LHCN-M2 (cell line): ENCODE results near the gene ARRB1. TPM values are rescaled to one million over a fixed set of nuclear protein-coding genes. Genes with fewer than 3 reads are reported as not detected.
A peak's percentile ranks its signal among the peaks of the same experiment; 100 is the strongest.
"Not testable (repeated sequence)": the region's sequence is repeated elsewhere in the genome, so short reads cannot be mapped to it uniquely, and the experiment has no call there.

Experiments used
- DNase-seq: peaks from one replicate; pipeline ENCODE4 v3.0.0-alpha.2; 2012; ENCODE audit warnings: low read depth
- total RNA-seq: library from RNA; depleted of rRNA; stranded (reverse); fragments of >200 nt; gene quantifications from 2 replicates; pipeline ENCODE4 v1.2.3, GENCODE V29; 2014

The ARRB1 gene
- total RNA-seq, 1 experiment from 2014 or later = 22.4 TPM

DNA sequence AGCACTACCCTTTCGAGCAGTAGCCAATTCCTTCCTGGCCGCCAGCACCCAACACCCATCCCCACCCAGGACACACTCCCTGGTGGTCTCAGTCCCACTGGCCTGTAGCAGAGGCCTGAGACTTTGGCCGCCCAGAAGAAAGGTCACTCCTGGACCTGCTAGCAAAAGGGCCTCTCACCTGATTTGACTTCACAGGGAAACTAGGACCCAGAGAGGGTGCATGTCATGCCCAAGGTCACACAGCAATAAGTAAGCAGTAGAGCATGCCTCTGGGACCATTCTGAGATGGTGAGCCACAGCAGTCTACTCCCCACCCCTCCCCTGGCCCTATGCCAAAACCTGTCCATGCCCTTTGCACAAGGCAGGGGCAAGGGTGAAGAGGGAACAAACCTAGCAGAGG, 7.3 kb downstream of the ARRB1 start:
- DNase-seq = no peak

DNA sequence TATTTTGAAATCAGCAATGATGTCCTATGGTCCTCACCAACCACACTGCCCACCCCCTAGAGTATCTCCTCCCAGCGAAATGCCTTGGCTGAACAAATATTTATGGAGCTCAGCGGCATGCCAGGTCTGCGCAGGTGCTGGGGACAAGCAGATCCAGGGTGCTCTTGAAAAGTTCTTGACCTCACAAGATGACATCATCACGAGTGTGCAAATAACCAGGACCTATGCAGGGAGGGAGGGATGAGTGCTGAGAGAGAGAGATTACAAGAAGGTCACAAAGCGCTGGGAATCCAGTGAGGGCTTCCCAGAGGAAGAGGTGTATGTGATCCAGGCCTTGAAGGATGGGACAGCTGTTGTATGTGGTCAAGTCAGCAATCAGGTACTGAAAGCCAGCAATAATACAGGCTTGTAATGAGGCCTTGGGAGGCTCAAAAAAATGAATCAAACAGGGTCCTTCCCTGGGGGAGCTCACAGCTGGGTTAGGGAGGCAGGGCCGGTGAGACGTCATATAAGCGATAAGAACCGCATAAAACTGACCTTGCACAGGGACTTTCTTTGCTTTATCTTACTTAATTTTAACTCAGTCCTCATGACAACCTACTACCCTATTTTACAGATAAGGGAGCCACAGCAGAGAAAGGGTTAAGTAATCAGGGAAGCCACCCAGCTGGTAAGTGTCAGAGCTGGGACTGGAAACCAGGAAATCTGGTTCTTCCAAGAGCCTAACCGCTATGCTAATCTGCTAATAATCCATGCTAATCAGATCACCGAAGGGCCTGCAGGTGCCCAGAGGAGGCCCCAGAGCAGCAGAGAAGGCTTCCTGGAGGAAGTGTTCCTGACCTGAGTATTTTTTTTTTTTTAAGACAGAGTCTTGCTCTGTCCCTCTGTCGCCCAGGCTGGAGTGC, 8.2 kb downstream of the ARRB1 start:
- DNase-seq = peak; percentile 61

DNA sequence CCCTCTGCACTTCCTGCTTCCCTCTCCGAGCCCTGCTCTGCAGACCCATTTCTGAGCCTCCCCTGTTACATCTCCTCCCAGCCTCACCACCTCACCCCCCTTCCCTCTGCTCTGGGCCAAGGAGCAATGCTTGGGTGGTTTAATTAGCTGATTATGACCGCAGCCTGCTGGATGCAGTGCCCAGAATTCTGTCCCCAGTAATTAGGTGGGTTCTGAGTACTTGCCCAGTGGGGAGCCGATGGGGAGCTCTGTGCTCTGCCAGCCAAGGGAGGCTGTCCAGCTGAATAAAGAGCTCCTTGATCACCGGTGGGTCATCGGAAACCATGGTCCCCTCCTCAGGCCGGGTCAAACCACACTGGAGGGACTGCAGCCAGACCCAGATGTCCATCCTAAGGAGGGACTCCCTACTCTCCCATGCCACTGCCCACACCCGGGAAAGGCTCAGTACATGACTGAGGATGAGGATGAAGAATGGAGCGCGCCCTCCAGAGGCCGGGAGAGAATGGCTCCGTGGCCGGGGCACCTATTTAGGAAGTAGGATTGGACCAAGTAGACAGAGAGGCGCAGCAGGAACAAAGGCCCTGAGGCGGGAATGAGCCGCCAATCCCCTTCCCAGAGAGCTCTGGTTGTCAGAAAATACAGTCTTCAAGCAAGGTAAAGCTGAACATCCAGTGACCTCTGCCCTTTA, 9.1 kb downstream of the ARRB1 start:
- DNase-seq = no peak

DNA sequence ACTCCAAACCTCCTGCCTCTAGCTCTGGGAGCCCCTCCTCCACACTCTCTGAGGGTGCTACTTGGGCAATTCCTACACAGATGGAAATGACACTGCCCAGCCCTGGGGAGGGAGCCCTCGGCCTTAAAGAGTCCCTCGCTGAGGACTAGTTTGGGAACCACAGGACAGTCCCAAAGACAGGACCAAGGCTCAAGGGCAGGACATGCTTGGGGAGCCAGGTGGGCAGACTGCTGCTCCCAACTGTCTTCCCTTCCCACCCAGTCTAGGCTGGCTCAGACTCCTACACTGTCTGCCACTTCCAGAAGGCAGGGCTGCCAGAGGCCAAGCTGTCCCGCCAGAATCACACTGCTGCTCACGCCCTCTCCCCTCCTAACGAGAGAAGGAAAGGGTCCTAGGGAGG, 9.8 kb downstream of the ARRB1 start:
- DNase-seq = no peak

DNA sequence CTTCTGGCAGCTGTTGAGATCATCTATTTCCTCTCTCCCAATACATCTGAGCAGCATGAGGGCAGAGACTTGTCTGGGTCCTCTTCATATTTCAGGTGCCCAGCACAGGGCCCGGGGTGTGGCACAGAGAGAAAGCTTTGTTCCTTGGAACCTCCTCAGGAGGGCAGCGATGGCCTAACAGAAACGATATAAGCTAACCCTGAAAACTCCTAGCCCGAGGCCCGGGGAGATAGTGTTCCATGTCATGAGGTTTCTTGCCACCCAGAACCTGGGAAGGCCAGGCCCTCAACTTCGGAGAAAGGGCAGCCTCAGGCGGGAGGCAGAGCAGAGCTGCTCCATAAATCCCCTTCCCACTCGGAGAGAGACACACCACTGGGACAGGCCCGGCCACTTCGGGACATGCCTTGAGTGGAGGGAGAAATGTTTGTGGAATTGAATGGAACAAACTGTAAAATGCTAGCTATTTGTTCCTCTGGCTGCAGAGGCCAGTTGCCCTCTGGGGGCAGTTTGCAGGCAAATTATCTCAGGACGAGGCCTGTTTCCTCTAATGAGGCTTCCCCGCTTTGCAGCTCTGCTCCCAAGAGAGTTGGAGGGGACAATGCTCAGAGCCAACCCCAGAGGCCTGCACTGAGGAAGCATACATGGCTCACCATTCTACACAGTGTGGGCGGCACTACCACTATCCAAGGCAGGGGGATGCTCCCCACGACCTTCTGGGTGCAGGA, 11.6 kb downstream of the ARRB1 start:
- DNase-seq = no peak

DNA sequence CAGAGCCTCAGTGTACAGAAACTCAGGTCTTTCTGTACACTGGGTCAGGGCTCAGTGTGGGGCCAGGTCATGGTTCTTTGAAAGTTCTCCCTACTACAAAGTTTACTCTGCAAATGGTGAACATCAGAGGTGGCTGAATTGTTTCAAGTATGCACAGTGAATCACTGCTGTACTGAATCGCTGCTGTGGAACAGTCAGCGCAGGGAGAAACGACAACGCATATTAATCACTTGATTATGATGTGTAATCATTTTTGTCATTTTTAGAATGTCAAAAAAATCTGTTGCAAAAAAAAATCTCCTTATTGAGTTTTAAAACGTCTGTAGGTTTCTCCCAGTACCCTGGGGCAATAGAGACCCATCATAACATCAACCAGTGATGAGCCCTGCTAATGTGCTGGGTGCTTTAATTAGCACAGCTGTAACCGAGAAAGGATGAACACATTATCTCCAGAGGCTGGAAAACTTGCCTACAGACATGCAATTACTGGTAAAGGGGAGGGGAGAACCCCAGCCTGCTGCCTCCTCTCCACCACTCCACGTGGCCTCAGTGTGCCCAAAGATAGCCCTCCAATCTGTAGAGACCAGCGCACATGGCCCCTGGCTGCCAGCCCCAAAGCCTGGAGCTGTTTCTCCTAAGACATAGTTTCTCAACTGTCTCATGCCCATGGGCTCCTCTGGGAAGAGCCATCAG, 12.8 kb downstream of the ARRB1 start:
- DNase-seq = no peak

DNA sequence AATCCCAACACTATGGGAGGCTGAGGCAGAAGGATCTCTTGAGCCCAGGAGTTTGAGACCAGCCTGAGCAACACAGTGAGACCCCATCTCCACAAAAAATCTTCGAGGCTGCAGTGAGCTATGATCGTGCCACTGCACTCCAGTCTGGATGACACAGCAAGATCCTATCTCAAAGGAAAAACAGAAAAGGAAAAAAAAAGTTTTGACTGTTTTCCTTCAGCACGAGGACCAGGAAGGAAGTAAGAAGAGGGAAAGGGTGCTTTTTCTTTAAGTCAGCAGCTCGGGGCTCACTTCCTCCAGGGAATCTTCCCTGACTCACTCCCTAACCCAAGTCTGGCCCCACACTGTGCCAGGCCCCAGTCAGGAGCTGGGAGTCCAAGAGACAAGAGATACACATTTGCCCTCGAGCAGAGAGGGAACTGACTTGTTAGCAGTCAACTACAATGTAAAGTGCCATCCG, 14.2 kb downstream of the ARRB1 start:
- DNase-seq = peak; percentile 65

DNA sequence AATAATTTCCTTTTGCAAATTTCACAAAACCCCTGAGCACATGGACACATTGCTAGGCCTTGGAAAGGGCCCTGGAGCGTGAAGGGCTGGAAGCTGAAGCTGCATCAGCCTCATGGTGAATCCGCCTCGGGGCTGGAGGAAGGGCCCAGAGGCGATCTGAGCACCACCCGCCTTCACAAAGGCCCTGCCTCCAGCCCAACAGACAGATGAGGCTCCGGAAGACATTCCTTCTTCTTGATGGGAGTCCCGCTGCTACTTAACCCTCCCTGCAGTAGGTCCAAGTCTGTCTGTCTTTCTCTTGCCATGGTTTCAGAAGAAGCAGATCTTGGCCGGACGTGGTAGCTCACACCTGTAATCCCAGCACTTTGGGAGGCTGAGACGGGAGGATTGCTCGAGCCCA, 16.5 kb downstream of the ARRB1 start:
- no peak for DNase-seq

DNA sequence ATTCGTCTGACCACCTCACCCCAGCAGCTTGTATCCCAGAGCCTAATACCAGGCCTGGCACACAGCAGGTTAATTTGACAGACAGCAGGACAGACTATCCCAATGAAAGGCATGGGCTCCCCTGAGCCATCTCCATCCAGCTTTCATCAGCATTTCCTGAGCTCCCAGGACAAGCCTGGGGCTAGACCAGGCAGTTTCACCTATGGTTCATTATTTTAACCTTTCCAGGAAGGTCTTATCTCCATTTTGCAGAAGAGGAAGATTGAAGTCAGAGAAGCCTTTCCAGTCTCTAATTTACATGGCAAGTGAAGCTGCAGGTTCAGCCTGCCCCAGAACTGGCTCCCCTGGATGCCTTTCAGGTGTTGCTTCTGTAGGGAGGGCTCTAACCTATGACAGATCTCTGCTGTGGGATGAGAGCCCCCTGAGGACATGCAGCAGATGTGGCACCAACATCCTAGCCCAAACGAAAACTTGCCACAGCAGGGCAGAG, 17.0 kb downstream of the ARRB1 start:
- DNase-seq = no peak

DNA sequence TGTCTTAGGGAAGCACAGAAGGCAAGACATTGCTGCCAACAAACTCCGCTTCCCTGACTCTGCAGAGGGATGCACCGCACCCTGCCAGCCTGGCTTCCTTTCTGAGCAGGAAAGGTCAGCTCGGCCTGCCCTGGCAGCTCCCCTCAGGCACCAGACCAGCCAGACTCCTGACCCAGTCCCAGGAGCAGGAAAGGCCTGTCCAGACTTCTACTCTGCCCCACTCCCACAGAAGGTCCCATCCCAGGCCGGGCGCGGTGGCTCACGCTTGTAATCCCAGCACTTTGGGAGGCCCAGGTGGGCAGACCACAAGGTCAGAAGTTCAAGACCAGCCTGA, 17.7 kb downstream of the ARRB1 start:
- DNase-seq = no peak

DNA sequence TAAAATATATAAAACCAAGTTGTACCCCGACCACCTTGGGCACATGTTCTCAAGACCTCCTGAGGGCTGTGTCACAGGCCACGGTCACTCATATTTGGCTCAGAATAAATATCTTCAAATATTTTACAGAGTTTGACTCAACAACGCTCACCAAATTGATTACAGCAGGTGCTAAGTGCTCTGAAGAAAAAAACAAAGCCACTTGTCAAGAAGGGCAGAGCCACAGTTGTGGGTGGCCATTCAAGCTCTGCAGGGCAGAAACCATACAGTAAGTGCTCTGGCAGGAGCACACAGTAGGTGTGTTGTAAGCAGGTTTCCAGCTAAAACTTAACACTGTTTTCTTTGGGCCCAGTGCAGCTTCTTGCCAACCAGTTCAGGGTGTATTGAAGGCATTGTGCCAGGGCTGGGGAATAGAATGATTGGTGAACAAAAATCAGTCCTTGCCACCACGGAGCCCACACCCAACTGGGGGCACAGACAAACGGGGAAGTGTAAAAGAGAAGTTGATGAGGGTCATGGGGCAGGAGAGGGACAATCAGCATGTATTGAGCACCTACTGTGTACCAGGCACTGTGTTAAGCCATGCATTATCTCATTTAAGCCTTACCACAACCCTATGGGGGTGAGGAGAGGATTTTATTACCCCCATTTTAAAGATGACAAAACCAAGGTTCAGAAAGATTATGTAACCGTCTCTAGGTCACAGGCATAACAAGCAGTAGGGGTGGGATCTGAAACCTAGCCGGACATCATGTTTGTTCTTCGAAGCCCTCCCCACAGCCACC, 18.2 kb downstream of the ARRB1 start:
- DNase-seq = peak; percentile 84

DNA sequence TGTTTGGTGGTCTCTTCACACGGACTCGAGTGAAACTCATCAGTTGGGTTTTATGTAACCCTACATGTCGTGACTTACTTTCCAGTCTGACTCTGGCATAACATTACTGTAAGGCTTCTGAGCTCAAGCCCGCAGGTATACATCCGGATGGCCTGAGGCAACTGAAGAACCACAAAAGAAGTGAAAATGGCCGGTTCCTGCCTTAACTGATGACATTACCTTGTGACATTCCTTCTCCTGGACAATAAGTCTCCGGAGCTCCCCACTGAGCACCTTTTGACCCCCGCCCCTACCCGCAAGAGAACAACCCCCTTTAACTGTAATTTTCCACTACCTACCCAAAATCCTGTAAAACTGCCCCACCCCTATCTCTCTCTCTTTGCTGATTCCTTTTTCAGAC, 19.7 kb downstream of the ARRB1 start:
- DNase-seq = not testable (repeated sequence)

DNA sequence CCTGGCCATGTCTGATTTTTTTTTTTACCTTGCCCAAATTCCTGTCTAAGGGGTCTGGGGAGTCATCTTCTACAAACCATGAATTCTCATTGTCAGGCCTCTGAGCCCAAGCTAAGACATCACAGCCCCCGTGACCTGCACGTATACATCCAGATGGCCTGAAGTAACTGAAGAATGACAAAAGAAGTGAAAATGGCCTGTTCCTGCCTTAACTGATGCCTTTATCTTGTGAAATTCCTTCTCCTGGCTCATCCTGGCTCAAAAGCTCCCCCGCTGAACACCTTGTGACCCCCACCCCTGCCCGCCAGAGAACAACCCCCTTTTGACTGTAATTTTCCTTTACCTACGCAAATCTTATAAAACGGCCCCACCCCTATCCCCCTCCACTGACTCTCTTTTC, 20.2 kb downstream of the ARRB1 start:
- DNase-seq = not testable (repeated sequence)

DNA sequence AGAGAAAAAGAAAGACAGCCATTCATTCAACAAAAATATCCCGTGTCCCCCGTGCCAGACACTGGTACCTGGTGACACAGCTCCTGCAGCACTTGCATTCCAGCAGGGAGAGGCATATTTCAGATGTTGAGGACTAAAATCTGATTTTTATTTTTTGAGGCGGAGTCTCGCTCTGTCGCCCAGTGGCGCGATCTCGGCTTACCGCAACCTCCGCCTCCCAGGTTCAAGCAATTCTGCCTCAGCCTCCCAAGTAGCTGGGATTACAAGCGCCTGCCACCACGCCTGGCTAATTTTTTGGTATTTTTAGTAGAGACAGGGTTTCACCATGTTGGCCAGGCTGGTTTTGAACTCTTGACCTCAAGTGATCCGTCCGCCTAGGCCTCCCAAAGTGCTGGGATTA, 20.6 kb downstream of the ARRB1 start:
- not testable (repeated sequence) for DNase-seq

DNA sequence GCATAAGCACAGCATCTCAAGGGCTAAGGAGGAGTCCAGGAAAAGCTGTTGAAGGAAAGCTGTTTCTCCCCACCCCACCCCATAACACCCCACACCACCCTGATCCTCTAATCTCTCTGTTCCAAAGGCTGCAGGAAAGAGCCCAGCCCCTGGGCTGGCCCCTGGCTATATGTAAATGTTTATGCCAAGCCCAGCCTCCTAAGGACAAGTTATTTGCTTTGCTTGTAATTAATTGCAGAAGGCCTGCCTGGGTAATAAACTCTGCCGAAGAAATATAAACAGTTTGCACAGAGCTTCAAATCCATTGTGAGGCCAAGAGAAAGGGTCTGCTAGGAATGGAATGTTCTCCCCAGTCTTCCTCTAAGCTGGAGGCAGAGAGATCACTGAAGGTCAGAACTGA, 21.2 kb downstream of the ARRB1 start:
- no peak for DNase-seq

DNA sequence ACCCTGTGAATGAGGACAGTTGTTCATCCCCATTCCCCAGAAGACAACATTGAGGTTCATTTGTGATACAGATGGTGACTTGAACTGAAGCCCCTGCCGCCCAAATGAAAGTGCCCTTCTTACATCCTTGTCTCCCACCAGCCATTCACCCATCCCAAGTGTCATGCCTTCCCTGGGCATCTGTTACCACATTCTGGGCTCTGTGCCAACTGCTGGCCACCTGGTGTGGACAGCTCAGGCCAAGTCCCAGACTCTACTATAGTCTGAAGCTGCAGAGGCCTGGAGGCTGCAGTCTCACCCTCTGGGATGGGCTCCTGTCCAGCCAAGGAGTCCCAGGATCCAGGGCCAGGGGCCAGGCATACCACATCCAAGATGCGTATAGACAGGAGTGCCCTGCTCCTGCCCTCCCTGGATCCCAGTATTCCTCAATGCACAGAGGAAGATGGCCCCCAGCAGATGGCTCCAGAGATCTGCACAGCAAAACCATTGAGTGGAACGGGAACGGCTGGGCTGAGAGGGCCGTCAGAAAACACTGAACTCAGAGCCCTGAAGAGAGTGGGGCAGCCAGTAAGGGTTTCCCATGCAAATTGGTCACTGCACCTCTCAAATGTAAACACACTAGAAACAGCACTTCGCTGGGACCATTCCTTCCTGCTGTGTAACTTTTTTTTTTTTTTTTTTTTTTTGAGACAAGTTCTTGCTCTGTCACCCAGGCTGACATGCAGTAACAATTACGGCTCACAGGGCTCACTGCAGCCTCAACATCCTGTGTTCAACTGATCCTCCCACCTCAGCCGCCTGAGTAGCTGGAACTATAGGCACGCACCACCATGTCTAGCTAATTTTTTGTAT, 22.8 kb downstream of the ARRB1 start:
- peak; percentile 97 for DNase-seq

DNA sequence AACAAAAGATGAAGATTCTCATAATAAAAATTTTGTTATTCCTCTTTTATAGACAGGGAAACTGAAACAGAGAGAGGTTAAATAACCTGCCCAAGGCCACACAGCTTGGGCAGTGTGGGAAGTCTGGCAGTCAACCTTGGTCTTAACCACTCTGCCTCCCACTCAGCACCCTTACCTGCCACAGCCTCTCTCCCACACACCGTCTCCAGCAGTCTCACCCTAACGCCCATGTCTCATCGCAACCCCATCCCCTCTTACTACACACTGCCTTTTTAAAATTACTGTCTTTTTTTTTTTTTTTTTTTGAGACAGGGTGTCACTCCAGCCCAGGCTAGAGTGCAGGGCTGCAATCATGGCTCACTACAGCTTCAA, 25.0 kb downstream of the ARRB1 start:
- no peak for DNase-seq

DNA sequence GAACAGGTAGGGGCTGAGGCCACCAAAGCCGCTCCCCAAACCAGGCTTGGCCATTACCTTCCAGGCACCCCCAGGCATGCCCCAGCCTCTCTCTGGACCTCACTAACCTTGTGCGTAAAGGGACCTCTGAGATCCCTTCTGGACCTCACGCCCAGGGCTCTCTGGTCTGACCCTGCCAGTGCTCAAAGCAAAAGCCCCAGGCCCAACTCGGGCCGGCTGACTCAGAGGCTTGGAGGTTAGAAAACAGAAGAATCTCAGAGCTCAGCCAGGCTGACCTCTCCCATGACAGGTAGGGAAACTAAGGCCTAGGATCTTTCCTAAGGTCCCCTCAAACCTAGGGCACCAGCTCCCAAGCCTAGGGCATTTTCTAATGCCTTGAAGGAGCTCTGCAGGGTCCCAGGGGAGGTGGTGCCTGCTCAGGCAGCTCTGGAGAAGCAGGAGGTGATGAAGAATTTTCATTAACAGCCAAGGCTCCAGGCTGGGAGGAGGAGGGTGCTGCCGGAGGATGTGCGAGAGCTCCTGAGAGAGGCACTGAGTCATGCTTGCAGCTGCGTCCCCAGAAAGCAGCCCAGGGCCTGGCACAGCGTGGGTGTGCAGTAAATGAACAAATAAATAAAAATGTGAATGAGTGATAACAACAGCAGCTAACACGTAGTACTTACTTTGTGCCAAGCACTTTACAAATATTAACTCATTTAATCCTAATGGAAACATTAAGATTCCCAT, 25.6 kb downstream of the ARRB1 start:
- DNase-seq = peak; percentile 96

DNA sequence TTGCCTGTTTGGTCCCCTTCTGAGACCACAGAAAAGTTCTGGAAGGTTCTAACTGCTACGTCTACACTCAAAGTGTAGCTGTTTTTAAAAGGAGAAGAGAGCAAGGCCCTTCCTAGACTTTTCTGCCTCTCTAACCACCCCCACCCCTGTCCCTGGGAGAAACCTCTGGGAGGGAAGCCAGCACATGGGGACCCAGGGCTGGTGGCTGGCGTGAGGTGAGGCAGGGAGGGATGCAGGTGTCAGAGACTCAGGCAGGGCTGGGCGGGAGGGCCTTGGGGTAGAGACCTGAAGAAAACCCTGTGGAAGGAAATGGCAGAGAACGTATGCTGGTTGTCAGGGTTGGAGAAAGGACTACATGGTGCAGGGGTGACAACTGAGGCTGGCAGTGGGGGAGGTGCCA, 26.7 kb downstream of the ARRB1 start:
- no peak for DNase-seq
